KOPT-K1 (cell line): ENCODE measurements around the gene TMEM127.
"Not testable (repeated sequence)": the region's sequence is repeated elsewhere in the genome, so short reads cannot be mapped to it uniquely, and the experiment has no call there.

Experiments
- H3K27ac ChIP-seq: fragments of 200-600 bp; sonication (generic); 2 replicates; pipeline ENCODE4 v1.5.1; 2016; ENCODE audit warnings: antibody characterized with exemption, mild to moderate bottlenecking, low read depth, low read length; ENCODE audit not compliant: poor library complexity, severe bottlenecking
- H3K36me3 ChIP-seq: fragments of 200-600 bp; sonication (generic); 2 replicates; pipeline ENCODE4 v1.5.1; 2017; ENCODE audit warnings: antibody characterized with exemption, mild to moderate bottlenecking, low read length, moderate library complexity; ENCODE audit not compliant: insufficient read depth
- H3K9me3 ChIP-seq: fragments of 200-600 bp; sonication (generic); 2 replicates; pipeline ENCODE4 v1.5.1; 2017; ENCODE audit warnings: antibody characterized with exemption, low read length, mild to moderate bottlenecking; ENCODE audit not compliant: insufficient read depth, poor library complexity, severe bottlenecking

Gene TMEM127

GRCh38 chr2:96274355-96275056 is 8.7 kb upstream of the TMEM127 start:
- Histone ChIP-seq H3K9me3 (no peaks in the 10 kb centered on the region), H3K27ac (no peak overlapping the region), H3K36me3 (peaks cover 99% of the 10 kb centered on the region)

GRCh38 chr2:96273763-96274162 is 8.0 kb upstream of the TMEM127 start:
- H3K9me3 ChIP-seq, result no peaks in the 10 kb centered on the region
- no peak overlapping the region for H3K27ac ChIP-seq
- H3K36me3 ChIP-seq, result peaks cover 99% of the 10 kb centered on the region

GRCh38 chr2:96271995-96272394 is 6.2 kb upstream of the TMEM127 start:
- Histone ChIP-seq H3K27ac (no peak overlapping the region), H3K9me3 (no peaks in the 10 kb centered on the region)

GRCh38 chr2:96267159-96267971 is 1.6 kb upstream of the TMEM127 start:
- H3K36me3 ChIP-seq, result peaks cover 71% of the 10 kb centered on the region
- peak overlapping the region; percentile 86 for H3K27ac ChIP-seq
- H3K9me3 ChIP-seq, result no peaks in the 10 kb centered on the region

More at GRCh38 chr2:96271995-96272394, 6.2 kb upstream of the TMEM127 start:
- peaks cover 98% of the 10 kb centered on the region for H3K36me3 ChIP-seq

GRCh38 chr2:96265349-96265839 is 403 bp downstream of the TMEM127 start:
- H3K27ac ChIP-seq, result peak overlapping the region; percentile 86
- H3K36me3 ChIP-seq, result peaks cover 71% of the 10 kb centered on the region
- H3K9me3 ChIP-seq, result no peaks in the 10 kb centered on the region

- Histone ChIP-seq H3K36me3 (peaks cover 72% of the 10 kb centered on the region), H3K27ac (peak overlapping the region; percentile 86), H3K9me3 (no peaks in the 10 kb centered on the region)
Measured at GRCh38 chr2:96264656-96265348, 995 bp downstream of the TMEM127 start.

- no peak overlapping the region for H3K27ac ChIP-seq
Measured at GRCh38 chr2:96264086-96264485, 1.7 kb downstream of the TMEM127 start.

GRCh38 chr2:96262306-96262705 is 3.5 kb downstream of the TMEM127 start:
- Histone ChIP-seq H3K9me3 (no peaks in the 10 kb centered on the region), H3K36me3 (peaks cover 68% of the 10 kb centered on the region), H3K27ac (no peak overlapping the region)

More at GRCh38 chr2:96264086-96264485, 1.7 kb downstream of the TMEM127 start:
- Histone ChIP-seq H3K9me3 (no peaks in the 10 kb centered on the region), H3K36me3 (peaks cover 72% of the 10 kb centered on the region)

- Histone ChIP-seq H3K27ac (no peak overlapping the region), H3K9me3 (no peaks in the 10 kb centered on the region), H3K36me3 (peaks cover 66% of the 10 kb centered on the region)
Measured at GRCh38 chr2:96261328-96262003, 4.3 kb downstream of the TMEM127 start.

GRCh38 chr2:96260387-96261260 is 5.2 kb downstream of the TMEM127 start:
- Histone ChIP-seq H3K27ac (no peak overlapping the region), H3K36me3 (peaks cover 72% of the 10 kb centered on the region), H3K9me3 (no peaks in the 10 kb centered on the region)

GRCh38 chr2:96259497-96259921 is 6.3 kb downstream of the TMEM127 start:
- no peaks in the 10 kb centered on the region for H3K9me3 ChIP-seq
- no peak overlapping the region for H3K27ac ChIP-seq
- H3K36me3 ChIP-seq, result peaks cover 83% of the 10 kb centered on the region

- no peak overlapping the region for H3K27ac ChIP-seq
- H3K36me3 ChIP-seq, result peaks cover 84% of the 10 kb centered on the region
- H3K9me3 ChIP-seq, result no peaks in the 10 kb centered on the region
Measured at GRCh38 chr2:96258166-96259022, 7.4 kb downstream of the TMEM127 start.

- not testable (repeated sequence) for H3K27ac ChIP-seq, H3K9me3 ChIP-seq
- H3K36me3 ChIP-seq, result peaks cover 85% of the 10 kb centered on the region
Measured at GRCh38 chr2:96257744-96258143, 8.1 kb downstream of the TMEM127 start.
